ENCODE results near the gene LDHA.
"Not testable (repeated sequence)": the region's sequence is repeated elsewhere in the genome, so short reads cannot be mapped to it uniquely, and the experiment has no call there.

Gene LDHA

GRCh38 chr11:18394928-18395734 is 768 bp downstream of the LDHA start:
- peak; percentile 20 for DNase-seq (ENCODE audit: low read depth)

DNA sequence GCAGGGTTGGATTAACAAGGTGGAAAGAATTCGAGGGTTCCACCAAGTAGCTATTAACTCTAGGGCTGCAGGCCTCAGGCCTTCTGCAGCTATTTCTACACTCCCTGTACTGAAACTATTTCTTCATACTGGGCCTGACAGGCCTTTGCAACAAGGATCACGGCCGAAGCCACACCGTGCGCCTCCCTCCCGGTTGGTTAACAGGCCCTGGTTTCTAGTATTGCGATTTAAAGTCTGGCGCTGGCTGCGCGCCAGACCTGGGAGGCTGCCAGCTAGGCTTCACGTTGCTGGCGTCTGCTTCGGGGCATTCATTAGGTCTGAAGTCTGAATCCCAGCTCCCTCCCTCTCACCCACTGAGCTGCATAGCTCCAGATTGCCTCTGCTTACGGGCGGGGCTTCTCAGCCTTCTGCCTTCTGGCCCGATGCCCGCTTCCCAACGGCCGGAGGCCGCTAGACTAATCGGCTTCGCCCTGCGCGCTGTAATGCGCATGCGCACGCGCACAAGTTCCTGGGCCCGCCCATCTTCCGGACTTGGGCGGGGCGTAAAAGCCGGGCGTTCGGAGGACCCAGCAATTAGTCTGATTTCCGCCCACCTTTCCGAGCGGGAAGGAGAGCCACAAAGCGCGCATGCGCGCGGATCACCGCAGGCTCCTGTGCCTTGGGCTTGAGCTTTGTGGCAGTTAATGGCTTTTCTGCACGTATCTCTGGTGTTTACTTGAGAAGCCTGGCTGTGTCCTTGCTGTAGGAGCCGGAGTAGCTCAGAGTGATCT is 1.6 kb downstream of the LDHA start:
- DNase-seq (ENCODE audit: low read depth): peak; percentile 99

- DNase-seq (ENCODE audit: low read depth): no peak
These were observed 3.6 kb downstream of the LDHA start for GRCh38 chr11:18397921-18398320.

GRCh38 chr11:18401077-18401476 is 6.7 kb downstream of the LDHA start:
- not testable (repeated sequence) for DNase-seq (ENCODE audit: low read depth)

- DNase-seq (ENCODE audit: low read depth): no peak
These were observed 9.7 kb downstream of the LDHA start for GRCh38 chr11:18404062-18404461.

GRCh38 chr11:18407400-18407799 is 13.0 kb downstream of the LDHA start:
- not testable (repeated sequence) for DNase-seq (ENCODE audit: low read depth)

DNA sequence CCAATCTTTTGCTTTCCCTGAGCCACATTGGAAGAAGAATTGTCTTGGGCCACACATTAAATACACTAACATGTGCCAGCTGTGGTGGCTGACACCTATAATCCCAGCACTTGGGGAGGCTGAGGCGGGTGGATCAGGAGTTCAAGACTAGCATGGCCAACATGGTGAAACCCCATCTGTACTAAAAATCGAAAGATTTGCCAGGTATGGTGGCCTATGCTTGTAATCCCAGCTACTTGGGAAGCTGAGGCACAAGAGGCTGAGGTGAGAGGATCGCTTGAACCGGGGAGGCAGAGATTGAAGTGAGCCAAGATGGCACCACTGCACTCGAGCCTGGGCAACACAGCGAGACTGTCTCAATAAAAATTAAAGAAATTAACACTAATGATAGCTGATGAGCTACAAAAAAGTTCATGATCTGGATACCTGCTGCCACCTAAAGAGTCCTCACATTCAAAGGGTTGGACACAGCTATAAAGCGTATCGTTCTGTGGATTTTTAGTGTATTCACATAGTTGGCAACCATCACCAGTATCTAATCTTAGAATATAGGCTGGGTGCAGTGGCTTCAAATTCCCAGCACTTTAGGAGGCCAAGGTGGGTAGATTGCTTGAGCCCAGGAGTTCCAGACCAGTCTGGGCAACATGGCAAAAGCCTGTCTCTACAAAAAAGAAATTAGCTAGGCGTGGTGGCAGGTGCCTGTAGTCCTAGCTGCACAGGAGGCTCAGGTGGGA is 14.4 kb downstream of the LDHA start:
- DNase-seq (ENCODE audit: low read depth): no peak

DNA sequence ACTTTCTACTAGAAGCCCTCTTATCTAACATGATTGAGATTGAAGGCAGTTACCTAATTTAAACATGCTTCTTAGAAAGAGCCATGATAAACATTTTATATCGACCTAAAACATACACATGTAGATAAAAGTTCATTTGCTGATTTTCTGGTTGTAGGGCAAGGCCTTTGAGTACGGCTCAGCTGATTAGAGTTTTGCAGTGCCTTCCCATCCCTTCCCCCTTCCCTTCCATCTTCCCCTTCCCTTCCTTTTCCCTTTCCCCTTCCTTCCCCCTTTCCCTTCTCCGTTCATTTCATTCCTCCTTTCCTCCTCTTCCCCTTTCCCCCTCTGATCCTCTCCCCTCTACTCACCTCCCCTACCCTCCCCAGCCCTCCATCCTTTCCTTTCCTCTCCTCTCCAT is 22.1 kb downstream of the LDHA start:
- no peak for DNase-seq (ENCODE audit: low read depth)

- DNase-seq (ENCODE audit: low read depth): no peak
These were observed 24.7 kb downstream of the LDHA start for GRCh38 chr11:18419040-18419439.

DNA sequence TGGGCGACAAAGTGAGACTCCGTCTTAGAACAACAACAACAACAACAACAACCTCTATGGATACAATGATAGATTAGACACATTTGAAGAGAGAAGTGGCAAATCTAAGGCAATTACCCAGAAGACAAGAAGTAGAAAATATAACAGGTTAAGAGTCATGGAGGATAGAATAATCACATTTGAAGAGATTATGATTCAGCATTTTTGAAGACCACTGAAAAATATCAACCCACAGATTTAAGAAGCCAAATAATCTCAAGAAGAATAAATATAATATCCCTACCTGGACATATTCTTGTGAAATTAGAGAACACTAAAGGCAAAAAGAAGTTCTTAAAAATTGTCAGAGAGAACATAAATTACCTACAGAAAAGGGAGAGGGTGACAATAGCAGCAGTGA is 25.7 kb downstream of the LDHA start:
- no peak for DNase-seq (ENCODE audit: low read depth)

DNA sequence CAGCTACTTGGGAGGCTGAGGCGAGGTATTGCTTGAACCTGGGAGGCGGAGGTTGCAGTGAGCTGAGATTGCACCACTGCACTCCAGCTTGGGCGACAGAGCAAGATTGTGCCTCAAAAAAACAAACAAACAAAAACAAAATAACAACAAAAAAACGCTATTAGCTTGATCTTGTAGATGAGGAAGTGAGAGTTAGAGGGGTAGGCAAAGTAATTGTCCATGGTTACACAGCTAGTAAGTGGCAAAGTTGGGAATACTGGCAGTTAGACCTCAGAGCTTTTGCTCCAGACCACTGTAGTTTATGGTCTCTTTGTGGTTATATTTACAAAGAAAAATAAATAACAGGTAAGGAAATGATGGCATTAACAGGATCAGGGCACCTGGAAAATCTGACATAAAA is 32.9 kb downstream of the LDHA start:
- DNase-seq (ENCODE audit: low read depth): no peak

DNA sequence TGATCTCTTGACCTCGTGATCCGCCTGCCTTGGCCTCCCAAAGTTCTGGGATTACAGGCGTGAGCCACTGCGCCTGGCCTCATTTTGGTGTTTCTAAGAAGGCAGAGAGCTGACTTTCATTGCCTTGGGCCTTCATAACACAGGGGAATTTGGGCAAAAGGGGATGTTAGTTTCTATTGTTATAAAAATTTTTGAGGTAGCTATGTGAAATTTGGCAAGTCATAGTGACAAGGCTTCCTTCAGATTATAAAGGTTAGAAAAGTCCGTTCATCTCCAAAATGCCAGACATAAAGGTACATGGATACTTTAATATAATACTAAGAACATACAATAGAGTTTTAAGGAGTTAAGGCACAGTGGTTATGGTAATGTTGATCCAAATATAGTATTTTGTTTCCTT is 35.0 kb downstream of the LDHA start:
- no peak for DNase-seq (ENCODE audit: low read depth)

DNA sequence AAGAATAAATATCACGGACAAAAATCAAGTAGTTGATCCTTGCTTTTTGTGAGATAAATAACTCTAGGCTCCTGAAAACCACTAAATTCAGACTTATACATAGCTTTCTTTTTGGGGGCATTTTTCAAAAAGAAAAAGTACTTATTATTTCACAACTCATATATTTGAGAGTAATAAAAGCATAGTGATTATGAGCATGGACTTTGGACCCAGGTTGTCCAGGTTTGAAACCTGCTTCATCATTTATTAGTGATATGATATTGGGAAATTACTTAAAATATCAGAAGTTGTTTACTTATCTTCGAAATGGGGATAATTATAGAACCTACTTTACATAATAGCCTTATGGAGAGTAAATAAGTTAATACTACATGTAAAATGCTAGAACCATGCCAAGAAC is 44.3 kb downstream of the LDHA start:
- DNase-seq (ENCODE audit: low read depth): no peak

- no peak for DNase-seq (ENCODE audit: low read depth)
These were observed 54.9 kb downstream of the LDHA start for GRCh38 chr11:18449251-18449650.

DNA sequence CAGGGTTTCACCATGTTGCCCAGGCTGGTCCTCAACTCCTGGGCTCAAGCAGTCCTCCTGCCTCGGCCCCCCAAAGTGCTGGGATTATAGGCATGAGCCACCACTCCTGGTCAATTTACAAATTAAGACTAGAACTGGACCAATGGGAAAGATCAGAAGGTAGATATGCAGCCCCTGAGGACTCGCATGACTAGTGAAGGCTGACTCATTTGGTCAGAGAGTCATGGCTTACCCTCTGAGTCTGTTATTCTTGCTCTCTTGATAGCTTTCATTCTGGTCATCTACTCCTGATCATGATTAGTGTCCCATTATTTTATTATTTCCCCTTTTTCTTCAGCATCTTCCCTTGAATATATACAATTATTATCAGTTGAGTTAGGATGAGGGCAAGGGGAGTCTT is 58.6 kb downstream of the LDHA start:
- DNase-seq (ENCODE audit: low read depth): peak; percentile 48

- DNase-seq (ENCODE audit: low read depth): no peak
These were observed 61.5 kb downstream of the LDHA start, which contains the start of gene LDHAL6A for GRCh38 chr11:18455686-18456372. Gene LDHAL6A (plus strand): TSS chr11:18455856. CDS start chr11:18456681, 825 bp downstream.

GRCh38 chr11:18457450-18457849 is 63.1 kb downstream of the LDHA start:
- DNase-seq (ENCODE audit: low read depth): peak; percentile 42

All from iris pigment epithelial cell (primary cell).